ENCODE results near the gene FOXN1.

DNA sequence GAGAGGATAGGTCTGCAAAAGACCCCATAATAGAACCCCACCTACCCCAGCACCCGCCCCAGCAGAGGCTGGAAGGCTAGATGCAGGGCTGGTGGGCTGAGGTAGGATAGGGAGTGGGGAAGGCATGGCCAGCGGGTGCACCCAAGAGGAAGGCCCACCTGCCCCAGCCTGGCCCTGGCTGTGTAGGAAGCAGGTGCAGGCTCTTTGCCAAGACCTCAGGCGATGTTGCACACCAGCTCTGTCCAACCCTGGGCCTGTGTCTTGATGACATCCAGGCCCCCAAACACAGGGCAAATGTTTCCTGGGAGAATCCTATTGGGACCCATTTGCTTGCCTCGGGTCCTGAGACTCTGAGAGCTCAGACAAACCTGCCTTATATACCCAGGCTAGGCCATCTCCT lies 34.1 kb downstream of the FOXN1 start:
- TF ChIP-seq MYC (IDR thresholded peaks at IDR 0.05; ENCODE audit: borderline replicate concordance, low read length) (no peak), CEBPB (IDR thresholded peaks at IDR 0.05) (no peak), SMC3 (IDR thresholded peaks at IDR 0.05) (no peak), ZFP36 (IDR thresholded peaks at IDR 0.05; ENCODE audit: borderline replicate concordance, partially characterized antibody) (no peak), MAZ (IDR thresholded peaks at IDR 0.05; ENCODE audit: borderline replicate concordance, low read depth, low read length) (no peak)
- TF ChIP-seq, protein P1, sequence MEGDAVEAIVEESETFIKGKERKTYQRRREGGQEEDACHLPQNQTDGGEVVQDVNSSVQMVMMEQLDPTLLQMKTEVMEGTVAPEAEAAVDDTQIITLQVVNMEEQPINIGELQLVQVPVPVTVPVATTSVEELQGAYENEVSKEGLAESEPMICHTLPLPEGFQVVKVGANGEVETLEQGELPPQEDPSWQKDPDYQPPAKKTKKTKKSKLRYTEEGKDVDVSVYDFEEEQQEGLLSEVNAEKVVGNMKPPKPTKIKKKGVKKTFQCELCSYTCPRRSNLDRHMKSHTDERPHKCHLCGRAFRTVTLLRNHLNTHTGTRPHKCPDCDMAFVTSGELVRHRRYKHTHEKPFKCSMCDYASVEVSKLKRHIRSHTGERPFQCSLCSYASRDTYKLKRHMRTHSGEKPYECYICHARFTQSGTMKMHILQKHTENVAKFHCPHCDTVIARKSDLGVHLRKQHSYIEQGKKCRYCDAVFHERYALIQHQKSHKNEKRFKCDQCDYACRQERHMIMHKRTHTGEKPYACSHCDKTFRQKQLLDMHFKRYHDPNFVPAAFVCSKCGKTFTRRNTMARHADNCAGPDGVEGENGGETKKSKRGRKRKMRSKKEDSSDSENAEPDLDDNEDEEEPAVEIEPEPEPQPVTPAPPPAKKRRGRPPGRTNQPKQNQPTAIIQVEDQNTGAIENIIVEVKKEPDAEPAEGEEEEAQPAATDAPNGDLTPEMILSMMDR (IDR thresholded peaks at IDR 0.05), result no peak
- TF ChIP-seq, protein P2, sequence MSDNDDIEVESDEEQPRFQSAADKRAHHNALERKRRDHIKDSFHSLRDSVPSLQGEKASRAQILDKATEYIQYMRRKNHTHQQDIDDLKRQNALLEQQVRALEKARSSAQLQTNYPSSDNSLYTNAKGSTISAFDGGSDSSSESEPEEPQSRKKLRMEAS (IDR thresholded peaks at IDR 0.05), result no peak
- TF ChIP-seq, protein P3, sequence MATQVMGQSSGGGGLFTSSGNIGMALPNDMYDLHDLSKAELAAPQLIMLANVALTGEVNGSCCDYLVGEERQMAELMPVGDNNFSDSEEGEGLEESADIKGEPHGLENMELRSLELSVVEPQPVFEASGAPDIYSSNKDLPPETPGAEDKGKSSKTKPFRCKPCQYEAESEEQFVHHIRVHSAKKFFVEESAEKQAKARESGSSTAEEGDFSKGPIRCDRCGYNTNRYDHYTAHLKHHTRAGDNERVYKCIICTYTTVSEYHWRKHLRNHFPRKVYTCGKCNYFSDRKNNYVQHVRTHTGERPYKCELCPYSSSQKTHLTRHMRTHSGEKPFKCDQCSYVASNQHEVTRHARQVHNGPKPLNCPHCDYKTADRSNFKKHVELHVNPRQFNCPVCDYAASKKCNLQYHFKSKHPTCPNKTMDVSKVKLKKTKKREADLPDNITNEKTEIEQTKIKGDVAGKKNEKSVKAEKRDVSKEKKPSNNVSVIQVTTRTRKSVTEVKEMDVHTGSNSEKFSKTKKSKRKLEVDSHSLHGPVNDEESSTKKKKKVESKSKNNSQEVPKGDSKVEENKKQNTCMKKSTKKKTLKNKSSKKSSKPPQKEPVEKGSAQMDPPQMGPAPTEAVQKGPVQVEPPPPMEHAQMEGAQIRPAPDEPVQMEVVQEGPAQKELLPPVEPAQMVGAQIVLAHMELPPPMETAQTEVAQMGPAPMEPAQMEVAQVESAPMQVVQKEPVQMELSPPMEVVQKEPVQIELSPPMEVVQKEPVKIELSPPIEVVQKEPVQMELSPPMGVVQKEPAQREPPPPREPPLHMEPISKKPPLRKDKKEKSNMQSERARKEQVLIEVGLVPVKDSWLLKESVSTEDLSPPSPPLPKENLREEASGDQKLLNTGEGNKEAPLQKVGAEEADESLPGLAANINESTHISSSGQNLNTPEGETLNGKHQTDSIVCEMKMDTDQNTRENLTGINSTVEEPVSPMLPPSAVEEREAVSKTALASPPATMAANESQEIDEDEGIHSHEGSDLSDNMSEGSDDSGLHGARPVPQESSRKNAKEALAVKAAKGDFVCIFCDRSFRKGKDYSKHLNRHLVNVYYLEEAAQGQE (IDR thresholded peaks at IDR 0.05), result no peak

Data from A549 (cell line).